ENCODE measurements around the gene NPEPL1. TPM values are rescaled to one million over a fixed set of nuclear protein-coding genes. Genes with fewer than 3 reads are reported as not detected.

The NPEPL1 gene
- total RNA-seq, 2 experiments from 2014 or later: 15.4 to 17.1 TPM

DNA sequence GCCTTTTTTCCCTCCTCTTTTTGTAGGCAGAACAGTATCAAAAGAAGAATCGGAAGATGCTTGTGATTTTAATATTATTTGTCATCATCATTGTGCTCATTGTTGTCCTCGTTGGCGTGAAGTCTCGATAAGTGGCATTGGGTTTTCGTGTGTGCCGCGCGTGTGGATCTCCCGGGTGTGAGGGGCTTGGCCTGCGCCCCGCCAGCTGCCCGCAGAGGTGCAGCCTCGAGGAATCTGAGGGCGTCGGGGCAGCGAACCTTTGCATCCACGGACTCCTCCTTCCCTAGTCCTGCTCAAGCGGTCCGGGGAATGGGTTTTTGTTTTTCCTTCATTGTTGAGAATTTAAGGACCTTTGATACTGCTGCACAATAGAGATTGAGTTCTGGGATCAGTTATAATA is 16.4 kb upstream of the NPEPL1 start:
- CTCF ChIA-PET: interaction anchor here (1.1 to 1.5 kb wide), 4 partner anchors 17 to 195 kb away, joined by 3 to 7 read pairs (median 3); partner anchors contain the start of gene STX16
- POLR2A ChIA-PET: interaction anchor here (0.7 to 1.1 kb wide), 2 partner anchors 10 to 16 kb away, joined by 3 to 6 read pairs; no protein-coding TSS in a partner anchor
- ATAC-seq (no peak), DNase-seq (no peak)
- intact Hi-C loops (cut with micrococcal nuclease): no loop called here
- Mint-ChIP-seq H3K4me3 (no peak overlapping the region), H3K4me1 (ENCODE audit: low read depth) (no peaks in the 10 kb centered on the region), H3K27ac (no peak overlapping the region), H3K36me3 (ENCODE audit: low read depth) (peaks cover 56% of the 10 kb centered on the region), H3K9me3 (no peaks in the 10 kb centered on the region), H3K27me3 (no peaks in the 10 kb centered on the region)
- TF ChIP-seq, protein P1, sequence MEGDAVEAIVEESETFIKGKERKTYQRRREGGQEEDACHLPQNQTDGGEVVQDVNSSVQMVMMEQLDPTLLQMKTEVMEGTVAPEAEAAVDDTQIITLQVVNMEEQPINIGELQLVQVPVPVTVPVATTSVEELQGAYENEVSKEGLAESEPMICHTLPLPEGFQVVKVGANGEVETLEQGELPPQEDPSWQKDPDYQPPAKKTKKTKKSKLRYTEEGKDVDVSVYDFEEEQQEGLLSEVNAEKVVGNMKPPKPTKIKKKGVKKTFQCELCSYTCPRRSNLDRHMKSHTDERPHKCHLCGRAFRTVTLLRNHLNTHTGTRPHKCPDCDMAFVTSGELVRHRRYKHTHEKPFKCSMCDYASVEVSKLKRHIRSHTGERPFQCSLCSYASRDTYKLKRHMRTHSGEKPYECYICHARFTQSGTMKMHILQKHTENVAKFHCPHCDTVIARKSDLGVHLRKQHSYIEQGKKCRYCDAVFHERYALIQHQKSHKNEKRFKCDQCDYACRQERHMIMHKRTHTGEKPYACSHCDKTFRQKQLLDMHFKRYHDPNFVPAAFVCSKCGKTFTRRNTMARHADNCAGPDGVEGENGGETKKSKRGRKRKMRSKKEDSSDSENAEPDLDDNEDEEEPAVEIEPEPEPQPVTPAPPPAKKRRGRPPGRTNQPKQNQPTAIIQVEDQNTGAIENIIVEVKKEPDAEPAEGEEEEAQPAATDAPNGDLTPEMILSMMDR (IDR thresholded peaks at IDR 0.05): no peak

DNA sequence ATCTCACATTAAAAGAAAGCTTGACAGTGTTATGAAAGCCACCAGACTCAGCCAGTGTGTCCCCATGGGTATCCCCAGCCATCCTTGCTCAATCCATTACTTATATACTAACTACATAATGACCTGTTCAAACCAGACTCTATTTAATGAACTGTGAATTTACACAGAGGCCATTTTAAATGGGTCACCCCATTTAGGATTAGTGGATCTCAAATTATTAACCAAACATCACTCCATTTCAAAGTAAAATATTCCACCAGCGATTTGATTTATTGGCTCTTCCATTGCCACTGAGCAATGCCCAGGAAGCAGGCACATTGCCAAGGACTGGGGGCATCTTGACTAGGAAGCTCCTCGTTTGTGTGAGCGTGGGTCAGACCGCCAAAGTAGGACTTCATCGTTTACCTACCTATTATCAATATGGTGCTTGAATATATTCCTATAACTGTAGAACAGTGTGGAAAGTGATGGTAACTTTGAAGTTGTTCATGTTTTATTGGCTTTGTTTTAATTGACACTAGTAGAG is 15.5 kb upstream of the NPEPL1 start:
- Mint-ChIP-seq H3K4me1 (ENCODE audit: low read depth) (no peaks in the 10 kb centered on the region), H3K27ac (no peak overlapping the region), H3K4me3 (no peak overlapping the region), H3K9me3 (no peaks in the 10 kb centered on the region), H3K27me3 (no peaks in the 10 kb centered on the region), H3K36me3 (ENCODE audit: low read depth) (peaks cover 57% of the 10 kb centered on the region)
- DNase-seq: no peak
- ATAC-seq: no peak
- CTCF ChIA-PET: interaction anchor here (1.1 to 1.5 kb wide), 4 partner anchors 18 to 196 kb away, joined by 3 to 7 read pairs (median 3); partner anchors contain the start of gene STX16
- intact Hi-C loops (cut with micrococcal nuclease): no loop called here
- POLR2A ChIA-PET: interaction anchor here (0.7 to 1.4 kb wide), 6 partner anchors 10 to 83 kb away, joined by 3 to 6 read pairs (median 4); no protein-coding TSS in a partner anchor
- TF ChIP-seq, protein P1 (IDR thresholded peaks at IDR 0.05): no peak

DNA sequence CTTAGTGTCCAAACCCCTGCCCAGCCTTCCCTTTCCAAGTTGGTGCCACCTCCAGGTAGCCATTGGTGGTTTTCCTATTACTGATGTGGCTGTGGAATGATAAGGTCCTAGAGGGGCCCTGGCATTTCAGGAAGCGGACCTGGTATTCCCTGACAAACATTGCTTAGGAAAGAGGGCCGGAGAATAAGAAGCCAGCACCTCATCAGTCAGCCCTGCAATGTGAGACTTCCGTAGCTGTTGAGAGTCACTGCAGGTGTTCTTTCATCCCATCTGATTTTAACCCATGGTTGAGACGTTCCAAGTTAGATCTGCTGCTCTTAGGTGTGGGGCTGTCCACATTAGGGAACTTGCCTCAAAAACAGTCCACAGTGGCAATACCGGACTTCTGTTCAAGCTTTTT is 14.8 kb upstream of the NPEPL1 start:
- CTCF ChIA-PET: interaction anchor here (1.5 kb wide), 1 partner anchor 27 kb away, joined by 3 read pairs; the partner anchor contains the start of gene STX16

DNA sequence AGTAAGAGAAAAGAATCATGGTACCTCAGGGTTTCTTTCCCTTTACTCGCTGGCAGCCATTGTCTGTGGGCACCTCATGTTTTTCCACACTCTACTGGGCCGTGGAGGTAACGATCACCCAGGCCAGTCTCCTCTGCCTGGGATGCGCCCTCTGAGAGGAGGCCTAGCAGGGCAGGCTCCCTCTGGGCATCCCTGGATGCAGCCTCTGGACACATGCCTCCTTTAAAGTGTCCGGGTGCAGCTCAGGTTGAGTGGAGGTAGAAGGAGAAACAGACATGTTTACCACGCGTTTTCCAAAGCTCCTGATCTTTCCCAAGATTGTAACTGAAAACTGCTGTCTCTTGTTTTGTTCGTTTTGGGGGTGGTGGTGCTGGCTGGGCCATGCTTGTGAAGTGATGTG is 13.8 kb upstream of the NPEPL1 start:
- ChIA-PET POLR2A (no interaction called here), CTCF (no interaction called here)
- no peaks in the 10 kb centered on the region for H3K27me3 Mint-ChIP-seq
- H3K36me3 Mint-ChIP-seq (ENCODE audit: low read depth): peaks cover 49% of the 10 kb centered on the region
- intact Hi-C loops (cut with micrococcal nuclease): no loop called here
- H3K4me3 Mint-ChIP-seq: no peak overlapping the region
- ATAC-seq (no peak), DNase-seq (no peak)
- no peaks in the 10 kb centered on the region for H3K4me1 Mint-ChIP-seq (ENCODE audit: low read depth)
- no peaks in the 10 kb centered on the region for H3K9me3 Mint-ChIP-seq
- no peak overlapping the region for H3K27ac Mint-ChIP-seq
- TF ChIP-seq, protein P1 (IDR thresholded peaks at IDR 0.05): no peak

More for the DNA sequence above, 14.8 kb upstream of the NPEPL1 start:
- TF ChIP-seq, protein P1 (IDR thresholded peaks at IDR 0.05): no peak
- no peak for DNase-seq
- ATAC-seq: no peak
- no peak overlapping the region for H3K4me3 Mint-ChIP-seq
- POLR2A ChIA-PET: interaction anchor here (1.2 to 1.4 kb wide), 2 partner anchors 10 to 16 kb away, joined by 4 read pairs; no protein-coding TSS in a partner anchor
- no peaks in the 10 kb centered on the region for H3K9me3 Mint-ChIP-seq
- H3K27me3 Mint-ChIP-seq: no peaks in the 10 kb centered on the region
- intact Hi-C loops (cut with micrococcal nuclease): no loop called here
- H3K4me1 Mint-ChIP-seq (ENCODE audit: low read depth): no peaks in the 10 kb centered on the region
- H3K36me3 Mint-ChIP-seq (ENCODE audit: low read depth): peaks cover 55% of the 10 kb centered on the region
- no peak overlapping the region for H3K27ac Mint-ChIP-seq
